GM15510 (cell line): ENCODE data around the gene TSPAN5.

Experiments used
- POLR2A ChIP-seq: IDR thresholded peaks from 3 replicates; pipeline ENCODE4 v1.6.1; 2011; ENCODE audit warnings: borderline replicate concordance; ENCODE audit not compliant: insufficient read length; ENCODE audit errors: extremely low read depth

Gene TSPAN5

DNA sequence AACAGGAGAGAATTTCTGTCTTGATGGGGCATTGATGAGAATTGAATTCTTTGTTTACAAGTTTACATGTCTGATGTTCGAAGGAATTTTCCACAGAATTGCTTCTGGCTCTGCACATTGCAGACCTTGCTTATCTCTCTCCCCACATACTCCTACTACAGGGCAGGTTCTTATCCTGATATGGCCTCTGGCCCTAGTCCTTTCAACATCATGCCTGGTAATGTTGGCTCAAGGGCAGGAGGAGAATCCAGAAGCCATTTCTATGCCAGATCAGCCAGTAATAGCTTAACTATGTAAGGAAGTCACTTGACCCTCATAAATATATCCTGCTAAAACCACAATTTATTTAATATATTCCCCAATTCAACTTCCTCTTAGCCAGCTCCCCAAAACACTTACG lies 24.3 kb upstream of the TSPAN5 start:
- TF ChIP-seq POLR2A, result no peak

DNA sequence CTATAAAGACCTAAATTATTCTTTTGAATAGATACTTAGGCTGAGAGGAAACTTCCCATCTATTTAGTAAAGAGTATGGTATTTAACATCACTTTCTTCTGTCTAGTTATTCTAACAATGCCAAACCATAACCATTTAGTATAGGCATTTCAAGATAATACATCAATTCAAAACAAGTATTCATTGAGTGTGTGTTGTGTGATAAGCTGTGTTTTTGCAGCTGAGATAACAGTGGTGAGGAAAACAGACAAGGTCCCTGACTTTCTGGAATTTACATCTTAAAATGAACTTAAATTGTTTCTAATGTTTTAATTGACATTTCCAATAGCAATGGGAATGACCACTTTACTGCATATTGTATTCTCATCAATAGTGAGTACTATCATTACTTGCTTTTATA lies 22.4 kb upstream of the TSPAN5 start:
- no peak for TF ChIP-seq POLR2A

DNA sequence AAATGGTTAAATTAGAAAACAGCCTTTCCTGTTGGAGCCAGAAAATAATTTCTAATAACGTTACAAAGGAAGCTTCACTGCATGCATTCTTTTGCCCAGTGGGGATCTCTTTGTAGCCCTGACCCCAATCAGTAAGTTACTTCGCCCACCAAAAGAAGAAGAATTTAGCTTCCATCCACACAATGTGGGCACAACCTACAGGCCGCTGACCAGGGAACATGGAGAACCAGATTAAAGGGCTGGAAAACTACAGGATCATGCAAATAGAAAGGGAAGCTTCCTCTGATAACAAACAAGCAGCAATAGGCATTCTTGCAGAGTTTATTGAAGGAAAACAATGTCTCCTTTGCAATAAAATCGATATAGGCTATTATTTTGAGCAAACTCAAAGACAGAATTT lies 21.3 kb upstream of the TSPAN5 start:
- no peak for TF ChIP-seq POLR2A

DNA sequence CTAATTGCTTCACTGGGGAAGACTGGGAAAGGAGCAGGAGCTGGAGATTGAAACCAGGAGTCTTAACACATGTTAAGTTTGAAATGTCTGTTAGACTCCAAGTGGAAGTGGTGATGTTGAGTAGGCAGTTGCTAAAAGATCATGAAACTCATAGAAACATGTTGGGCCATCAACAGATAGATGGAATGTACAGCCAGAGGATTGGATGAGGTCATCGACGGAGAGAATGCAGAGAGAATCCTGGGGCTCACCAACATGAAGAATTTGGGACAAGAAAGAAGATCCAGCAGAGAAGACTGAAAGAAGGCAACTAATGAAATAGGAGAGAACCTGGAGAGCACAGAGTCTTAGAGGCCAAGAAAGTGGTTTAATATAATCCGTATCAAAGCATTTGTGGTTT lies 19.4 kb upstream of the TSPAN5 start:
- no peak for TF ChIP-seq POLR2A

DNA sequence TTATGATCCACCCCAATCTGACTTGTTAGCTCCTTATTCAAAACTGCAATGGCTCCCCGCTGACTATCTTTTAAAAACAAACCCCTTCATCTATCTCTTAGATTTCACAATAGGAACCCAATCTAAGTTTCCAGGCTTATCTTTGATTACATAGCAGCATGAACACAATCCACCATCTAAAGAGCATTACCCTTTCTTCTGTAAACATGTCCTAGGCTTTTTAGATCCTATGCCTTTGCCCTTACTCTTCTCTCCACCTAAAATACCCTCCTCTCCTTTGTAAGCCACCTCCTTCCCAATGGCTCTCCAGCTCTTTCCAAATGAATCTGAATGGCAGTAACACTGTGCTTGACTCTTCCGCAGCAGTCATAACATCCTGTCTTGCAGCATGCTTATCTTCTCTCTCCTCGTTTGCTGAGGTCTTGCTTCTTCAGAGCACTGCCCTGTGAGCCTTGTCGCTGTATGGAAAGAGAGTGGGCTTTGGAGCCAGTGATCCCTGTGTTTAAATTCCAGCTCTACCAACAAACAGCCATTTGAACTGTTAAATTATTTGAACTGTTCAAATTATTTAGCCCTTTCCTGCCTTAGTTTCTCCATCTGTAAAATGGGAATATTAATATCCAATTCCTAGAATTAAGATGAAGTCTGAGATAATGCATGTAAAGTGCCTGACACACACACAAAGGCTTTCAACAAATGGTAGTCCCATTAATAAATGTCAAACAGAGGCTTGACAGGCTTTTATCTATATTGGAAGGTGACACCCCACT lies 16.2 kb upstream of the TSPAN5 start:
- no peak for TF ChIP-seq POLR2A

DNA sequence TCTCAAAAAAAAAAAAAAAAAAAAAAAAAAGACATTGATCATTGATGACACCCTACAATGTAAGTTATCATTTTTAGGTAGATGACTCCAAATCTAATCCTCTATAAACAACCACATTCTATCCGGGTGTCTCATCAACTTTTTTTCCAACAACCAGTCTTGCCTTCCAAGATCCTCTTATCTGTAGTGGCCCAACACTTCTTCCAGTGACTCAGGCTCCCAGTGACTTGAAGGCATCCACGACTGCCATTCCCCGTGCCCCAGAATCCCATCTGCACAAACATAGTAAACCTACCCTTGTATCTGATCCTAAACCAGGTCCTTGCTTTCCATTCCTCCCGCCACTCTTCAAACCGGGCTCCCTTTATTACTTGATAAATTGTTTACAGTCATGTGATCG lies 15.6 kb upstream of the TSPAN5 start:
- TF ChIP-seq POLR2A, result no peak

DNA sequence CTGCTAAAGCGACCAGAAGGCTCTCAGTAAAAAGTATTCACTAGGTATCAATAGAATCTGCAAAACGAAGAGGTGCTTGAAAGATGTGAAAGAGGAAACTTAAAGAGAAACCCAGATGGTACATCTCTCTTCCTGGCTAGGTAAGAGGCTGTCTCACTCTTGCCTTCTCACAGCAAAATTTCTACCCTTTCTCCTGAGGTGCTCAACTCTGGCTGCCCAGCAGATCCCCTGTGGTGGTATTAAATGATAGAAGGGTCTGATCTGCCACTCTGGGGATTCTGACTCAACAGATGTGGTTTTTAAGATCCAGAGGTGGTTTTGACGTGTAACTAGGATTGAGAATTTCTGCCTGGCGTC lies 14.9 kb upstream of the TSPAN5 start:
- no peak for TF ChIP-seq POLR2A

DNA sequence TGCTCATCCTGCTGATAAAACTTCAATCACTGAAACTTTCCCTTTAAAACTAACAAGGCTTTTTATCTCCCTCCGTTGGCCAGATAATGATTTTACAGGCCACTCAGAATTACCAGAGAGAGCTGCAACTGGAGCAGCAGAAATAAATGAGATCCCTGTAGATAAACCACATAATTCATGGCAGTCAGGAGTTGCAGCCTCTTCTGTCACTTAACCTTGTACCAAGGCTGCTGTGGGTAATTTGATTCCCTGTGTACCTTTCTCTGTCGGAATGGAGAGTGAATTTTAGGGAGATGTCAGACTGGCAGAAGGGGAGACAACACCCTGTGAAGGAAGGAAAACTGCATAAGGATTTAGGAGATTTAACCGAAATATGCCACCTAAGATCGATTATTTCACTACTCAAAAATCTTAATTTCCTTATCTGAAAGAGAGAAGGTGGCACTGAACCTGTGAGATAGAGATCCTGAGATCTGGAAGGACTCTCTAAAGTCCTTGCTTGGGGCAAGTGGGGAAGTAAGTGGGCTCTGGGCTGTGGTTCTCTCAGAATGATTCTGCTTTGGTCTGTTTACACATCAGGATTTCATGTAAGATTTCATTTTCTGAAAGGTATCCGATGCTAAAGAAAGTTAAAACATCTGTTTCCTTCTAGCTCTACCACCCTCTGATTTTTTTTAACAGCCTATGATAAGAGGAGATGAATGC lies 14.3 kb upstream of the TSPAN5 start:
- TF ChIP-seq POLR2A, result no peak

DNA sequence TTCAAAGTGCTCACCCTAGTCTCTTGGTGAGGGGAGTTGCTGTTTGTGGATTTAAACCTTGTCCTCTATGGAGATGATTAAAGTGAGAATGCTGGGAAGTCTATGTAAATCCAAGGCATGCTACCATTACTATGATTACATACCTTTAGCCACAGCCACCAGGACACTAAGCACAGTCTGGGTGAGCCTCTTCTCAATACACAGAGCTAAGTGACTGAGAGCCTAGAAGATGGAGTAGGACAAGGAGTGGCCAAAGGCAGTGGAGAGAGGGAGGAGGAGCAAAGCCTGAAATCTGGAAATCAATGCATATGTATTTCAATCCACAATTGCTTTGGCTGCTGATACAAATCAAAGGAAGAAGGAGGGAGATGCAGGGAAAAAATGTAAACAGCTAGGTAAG lies 12.7 kb upstream of the TSPAN5 start:
- no peak for TF ChIP-seq POLR2A

DNA sequence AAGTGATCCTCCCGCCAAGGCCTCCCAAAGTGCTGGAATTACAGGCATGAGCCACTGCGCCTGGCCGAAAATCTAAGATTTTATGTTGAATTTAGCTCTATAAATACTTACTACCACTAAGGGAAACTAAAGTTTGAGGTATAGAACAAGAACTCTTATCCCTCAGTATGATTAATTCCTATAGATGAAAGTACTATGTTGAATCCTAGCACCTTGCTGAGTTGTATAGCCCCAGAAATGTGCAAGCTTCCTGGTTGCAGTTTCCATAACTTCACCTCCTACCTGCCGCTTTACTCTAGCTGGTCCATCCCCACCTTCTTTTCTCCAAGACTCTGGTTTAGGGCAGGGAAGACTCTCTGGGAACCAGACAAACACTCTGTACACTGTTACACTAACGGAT lies 11.8 kb upstream of the TSPAN5 start:
- no peak for TF ChIP-seq POLR2A

DNA sequence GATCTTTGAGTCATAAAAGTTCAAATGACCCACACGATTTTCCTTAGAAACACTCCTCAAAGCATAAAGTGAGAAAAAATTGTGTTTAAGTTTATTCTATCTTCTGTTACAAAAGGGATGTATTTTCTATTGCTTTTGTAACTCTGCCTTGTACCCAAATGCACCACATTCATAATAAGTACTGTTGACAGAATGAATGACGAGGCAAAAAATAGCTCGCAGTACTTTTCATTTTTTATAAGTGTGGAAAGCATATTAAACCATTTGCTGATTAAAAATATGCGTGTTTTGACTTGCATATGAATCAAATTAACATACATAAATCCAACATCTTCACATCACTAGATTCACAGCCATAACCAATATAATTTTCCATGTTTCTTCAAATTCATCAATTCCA lies 11.2 kb upstream of the TSPAN5 start:
- no peak for TF ChIP-seq POLR2A

DNA sequence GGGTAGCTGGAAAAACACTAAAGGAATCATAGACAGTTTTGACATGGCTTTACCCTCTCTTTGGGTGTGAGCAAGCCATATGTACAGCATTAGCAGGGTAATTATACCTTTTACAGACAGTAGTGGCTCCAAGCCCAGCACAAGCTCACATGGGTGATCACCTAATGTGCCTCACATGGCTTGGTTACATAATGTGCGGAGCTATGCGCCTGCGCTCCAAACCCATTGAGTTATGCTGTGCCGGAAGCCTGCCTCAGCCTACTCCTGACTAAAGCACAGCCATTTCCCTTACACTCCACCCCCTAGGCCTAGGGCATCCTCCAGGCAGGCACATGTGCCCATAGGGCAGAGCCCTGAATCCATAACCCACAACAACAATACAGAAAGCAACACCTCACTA lies 6.5 kb upstream of the TSPAN5 start:
- TF ChIP-seq POLR2A, result no peak

DNA sequence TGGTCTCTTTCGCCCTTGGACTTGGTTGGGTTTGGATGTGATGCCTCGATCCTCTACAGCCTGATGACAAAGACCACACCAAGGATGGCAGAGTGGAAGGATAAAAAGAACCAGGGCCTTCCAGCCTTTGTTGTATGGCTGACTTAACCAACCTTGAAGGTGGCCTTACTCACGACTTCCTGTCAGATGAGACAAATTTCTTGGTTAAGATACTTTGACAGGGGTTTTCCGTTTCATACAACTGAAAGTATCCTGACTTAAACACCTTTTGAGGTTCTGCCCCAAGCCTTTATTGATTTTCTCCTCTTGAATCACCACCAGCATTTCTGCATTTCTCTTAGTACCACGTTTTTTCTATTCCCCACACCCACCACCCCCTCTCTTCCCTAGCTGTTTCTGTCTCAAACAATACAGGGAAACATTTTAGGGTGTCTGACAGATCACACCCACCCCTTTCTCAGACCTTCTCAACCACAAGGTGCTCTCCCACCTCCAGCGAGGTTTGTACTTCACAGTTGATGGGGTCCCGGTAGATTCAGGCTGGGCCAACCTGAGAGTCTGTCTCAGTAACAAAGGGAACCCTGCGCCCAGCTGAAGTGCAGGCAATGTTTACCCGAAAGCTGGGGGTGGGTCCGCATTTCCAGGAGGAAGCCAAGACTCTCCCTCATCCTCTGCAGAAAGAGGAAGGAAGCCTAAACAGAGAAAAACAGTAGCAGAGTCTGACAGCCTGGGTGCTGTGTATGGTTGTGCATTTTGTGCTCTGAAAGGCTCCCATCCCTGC lies 5.0 kb upstream of the TSPAN5 start:
- TF ChIP-seq POLR2A, result no peak

DNA sequence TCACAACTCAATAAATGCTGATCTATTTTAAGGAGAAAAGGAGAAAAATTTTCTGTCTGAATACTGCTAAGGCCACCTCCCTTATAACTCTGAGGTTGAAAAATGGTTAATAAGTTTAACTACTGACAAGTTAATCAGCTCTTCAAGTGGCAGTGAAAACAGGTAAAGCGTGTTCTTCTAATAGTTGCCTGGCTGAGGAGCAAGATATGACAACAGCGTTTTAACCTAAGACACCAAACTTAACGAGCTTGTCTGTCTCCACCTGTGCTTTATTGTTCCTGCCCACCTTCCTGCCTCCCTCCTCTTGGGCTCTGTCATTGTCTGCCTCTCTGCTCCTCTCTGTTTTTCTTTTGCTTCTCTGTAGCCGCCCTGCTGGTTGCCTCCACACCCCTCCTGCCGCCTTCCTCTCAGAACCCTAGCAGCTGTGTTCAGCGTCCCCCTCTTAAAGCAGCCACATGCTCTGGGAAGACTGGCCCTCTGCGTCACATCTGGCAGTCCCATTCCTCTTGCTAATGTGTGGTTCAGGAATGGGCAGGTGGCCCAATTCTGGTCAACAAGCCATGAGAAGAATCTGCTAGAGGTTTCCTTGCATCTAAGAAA lies 4.3 kb upstream of the TSPAN5 start:
- TF ChIP-seq POLR2A, result no peak

DNA sequence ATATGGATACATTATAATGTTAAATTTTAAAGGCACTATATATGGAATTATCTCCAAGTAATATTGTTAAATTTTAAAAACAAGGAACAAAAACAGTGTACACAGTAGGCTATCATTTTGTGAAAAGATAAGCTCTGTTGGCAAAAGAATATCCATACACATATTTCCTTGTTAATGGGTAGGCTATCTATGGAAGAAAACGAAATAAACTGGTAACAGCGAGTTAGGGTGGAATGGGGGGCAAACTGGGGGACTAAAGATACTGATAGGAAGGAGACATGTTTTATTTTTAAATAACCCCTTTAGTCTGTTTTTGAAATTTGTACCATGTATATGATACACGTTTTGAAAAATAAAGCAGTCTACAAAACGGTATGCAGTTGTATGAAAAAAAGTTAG lies 3.6 kb upstream of the TSPAN5 start:
- TF ChIP-seq POLR2A, result no peak
